ENCODE results near the gene TM9SF3. TPM values are rescaled to one million over a fixed set of nuclear protein-coding genes. Genes with fewer than 3 reads are reported as not detected.

TM9SF3 gene
- total RNA-seq, 2 experiments from 2014 or later, result 73.1 to 75.4 TPM

DNA sequence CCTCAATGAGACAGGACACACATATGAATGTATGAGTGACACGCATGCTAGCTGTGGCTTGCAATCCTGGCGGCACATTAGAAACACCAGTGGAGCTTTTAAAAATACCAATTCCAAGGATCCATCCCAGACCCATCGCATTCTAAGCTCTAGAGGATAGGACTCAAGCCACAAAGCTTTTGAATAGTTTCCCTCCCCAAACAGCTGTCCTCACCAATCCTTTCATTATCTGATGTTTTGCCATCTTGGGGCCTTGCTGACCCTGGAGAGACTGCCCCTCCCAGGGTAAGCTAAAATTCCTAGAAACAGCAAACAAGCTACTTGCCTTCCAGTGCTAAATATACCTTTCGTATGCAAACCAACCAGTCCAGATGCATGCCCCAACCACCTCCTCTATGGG, 8.9 kb upstream of the TM9SF3 start:
- Mint-ChIP-seq H3K9me3 (ENCODE audit: insufficient read depth) (no peaks in the 10 kb centered on the region), H3K27me3 (ENCODE audit: low read depth) (peaks cover 3% of the 10 kb centered on the region), H3K27ac (no peak overlapping the region), H3K4me3 (no peak overlapping the region), H3K36me3 (ENCODE audit: low read depth) (no peaks in the 10 kb centered on the region), H3K4me1 (ENCODE audit: low read depth) (peaks cover 7% of the 10 kb centered on the region)
- ChIA-PET CTCF (no interaction called here), POLR2A (no interaction called here)
- ATAC-seq (no peak), DNase-seq (no peak)

GRCh38 chr10:96591946-96592345, 5.1 kb upstream of the TM9SF3 start:
- peaks cover 13% of the 10 kb centered on the region for H3K4me1 Mint-ChIP-seq (ENCODE audit: low read depth)
- ChIA-PET CTCF (interaction anchor here (1.4 kb wide), 1 partner anchor 898 kb away, joined by 4 read pairs; the partner anchor contains the start of gene TCTN3), POLR2A (no interaction called here)
- H3K4me3 Mint-ChIP-seq, result no peak overlapping the region
- no peak for ATAC-seq
- peaks cover 4% of the 10 kb centered on the region for H3K27me3 Mint-ChIP-seq (ENCODE audit: low read depth)
- no peaks in the 10 kb centered on the region for H3K36me3 Mint-ChIP-seq (ENCODE audit: low read depth)
- H3K9me3 Mint-ChIP-seq (ENCODE audit: insufficient read depth), result no peaks in the 10 kb centered on the region
- no peak for DNase-seq
- H3K27ac Mint-ChIP-seq, result no peak overlapping the region

- ATAC-seq (no peak), DNase-seq (no peak)
- H3K36me3 Mint-ChIP-seq (ENCODE audit: low read depth), result peaks cover 12% of the 10 kb centered on the region
- H3K27ac Mint-ChIP-seq, result no peak overlapping the region
- H3K4me3 Mint-ChIP-seq, result no peak overlapping the region
- CTCF ChIA-PET, result interaction anchor here (1.1 to 1.2 kb wide), 2 partner anchors 52 to 78 kb away, joined by 3 read pairs; no protein-coding TSS in a partner anchor
- H3K4me1 Mint-ChIP-seq (ENCODE audit: low read depth), result peaks cover 26% of the 10 kb centered on the region
- POLR2A ChIA-PET, result no interaction called here
- peaks cover 4% of the 10 kb centered on the region for H3K27me3 Mint-ChIP-seq (ENCODE audit: low read depth)
- no peaks in the 10 kb centered on the region for H3K9me3 Mint-ChIP-seq (ENCODE audit: insufficient read depth)
Measured at GRCh38 chr10:96588616-96589419, 2.0 kb upstream of the TM9SF3 start.

DNA sequence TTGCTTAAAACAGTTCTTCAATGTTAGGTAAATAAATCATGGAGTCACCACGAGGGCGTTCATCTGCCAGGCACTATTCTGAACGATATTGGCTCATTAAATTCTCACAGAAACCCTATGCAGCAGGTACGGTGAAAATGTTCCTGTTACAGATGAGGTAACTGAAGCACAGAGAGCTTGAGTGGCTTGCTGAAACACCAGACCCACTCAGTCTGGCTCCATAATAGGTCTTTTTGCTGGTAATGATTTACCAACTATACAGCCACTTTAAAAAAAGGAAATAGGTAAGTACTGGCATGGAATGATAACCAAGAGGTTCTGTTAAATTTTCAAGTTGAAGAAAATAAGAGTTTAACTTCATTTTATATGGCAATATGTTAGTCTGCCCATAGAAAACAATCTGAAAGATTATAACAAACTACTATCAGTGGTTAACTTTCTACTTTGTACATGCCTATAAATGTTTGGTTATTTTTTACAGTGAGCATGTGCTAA, 1.3 kb upstream of the TM9SF3 start:
- H3K9me3 Mint-ChIP-seq (ENCODE audit: insufficient read depth), result no peaks in the 10 kb centered on the region
- peaks cover 4% of the 10 kb centered on the region for H3K27me3 Mint-ChIP-seq (ENCODE audit: low read depth)
- peaks cover 31% of the 10 kb centered on the region for H3K4me1 Mint-ChIP-seq (ENCODE audit: low read depth)
- CTCF ChIA-PET, result interaction anchor here (1.2 kb wide), 1 partner anchor 77 kb away, joined by 3 read pairs; no protein-coding TSS in a partner anchor
- peaks cover 15% of the 10 kb centered on the region for H3K36me3 Mint-ChIP-seq (ENCODE audit: low read depth)
- no peak overlapping the region for H3K27ac Mint-ChIP-seq
- DNase-seq (no peak), ATAC-seq (no peak)
- POLR2A ChIA-PET, result interaction anchor here (1.2 kb wide), 1 partner anchor 21 kb away, joined by 3 read pairs; no protein-coding TSS in a partner anchor
- no peak overlapping the region for H3K4me3 Mint-ChIP-seq

- Mint-ChIP-seq H3K27me3 (ENCODE audit: low read depth) (peaks cover 4% of the 10 kb centered on the region), H3K4me3 (no peak overlapping the region), H3K27ac (no peak overlapping the region), H3K4me1 (ENCODE audit: low read depth) (peaks cover 32% of the 10 kb centered on the region), H3K36me3 (ENCODE audit: low read depth) (peaks cover 16% of the 10 kb centered on the region), H3K9me3 (ENCODE audit: insufficient read depth) (no peaks in the 10 kb centered on the region)
- POLR2A ChIA-PET, result interaction anchor here (1.2 kb wide), 1 partner anchor 22 kb away, joined by 3 read pairs; no protein-coding TSS in a partner anchor
- DNase-seq, result peak; percentile 58
- CTCF ChIA-PET, result interaction anchor here (1.2 kb wide), 1 partner anchor 76 kb away, joined by 3 read pairs; no protein-coding TSS in a partner anchor
- peak; percentile 26 for ATAC-seq
Measured at GRCh38 chr10:96587264-96588059, 650 bp upstream of the TM9SF3 start.

DNA sequence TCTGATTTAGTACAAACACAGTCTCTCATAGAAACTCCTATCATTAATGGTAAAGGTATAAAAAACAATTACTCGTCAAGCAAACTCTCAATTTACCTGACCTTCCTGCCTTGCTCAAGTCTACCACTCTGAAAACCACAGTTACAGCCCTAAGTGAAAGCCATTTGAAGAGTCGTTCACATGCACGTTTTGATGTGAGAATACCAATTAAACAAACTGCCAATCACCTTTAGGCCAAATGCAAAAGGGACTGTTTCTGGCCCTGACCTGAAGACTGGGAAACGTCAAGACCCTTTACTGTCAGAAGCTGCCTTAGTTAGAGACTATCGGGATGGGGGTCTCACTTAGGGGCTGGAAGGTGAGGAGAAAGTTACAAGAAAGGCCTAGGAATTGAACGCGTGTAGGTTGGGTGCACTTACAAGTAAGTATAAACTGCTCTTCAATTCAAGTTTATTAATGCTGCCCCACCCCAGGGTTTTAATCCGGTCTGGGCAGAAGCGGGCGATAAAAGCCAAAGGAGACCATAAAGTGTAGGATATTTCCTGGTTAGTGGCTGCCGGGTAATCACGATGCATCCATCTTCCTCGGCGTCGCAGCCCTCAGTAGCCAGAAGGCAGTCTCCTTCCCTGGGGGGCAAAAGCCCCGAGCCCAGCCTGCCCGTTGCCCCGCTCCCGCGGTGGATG, 935 bp downstream of the TM9SF3 start:
- Mint-ChIP-seq H3K4me3 (peak overlapping the region; percentile 91), H3K4me1 (ENCODE audit: low read depth) (peaks cover 31% of the 10 kb centered on the region), H3K27me3 (ENCODE audit: low read depth) (peaks cover 4% of the 10 kb centered on the region), H3K36me3 (ENCODE audit: low read depth) (peaks cover 16% of the 10 kb centered on the region), H3K9me3 (ENCODE audit: insufficient read depth) (no peaks in the 10 kb centered on the region), H3K27ac (peak overlapping the region; percentile 94)
- DNase-seq (peak; percentile 59), ATAC-seq (peak; percentile 20)
- ChIA-PET CTCF (interaction anchor here (1.2 to 1.7 kb wide), 2 partner anchors 44 to 75 kb away, joined by 3 to 5 read pairs; no protein-coding TSS in a partner anchor), POLR2A (interaction anchor here (0.6 kb wide), 2 partner anchors 26 to 177 kb away, joined by 3 read pairs; no protein-coding TSS in a partner anchor)

DNA sequence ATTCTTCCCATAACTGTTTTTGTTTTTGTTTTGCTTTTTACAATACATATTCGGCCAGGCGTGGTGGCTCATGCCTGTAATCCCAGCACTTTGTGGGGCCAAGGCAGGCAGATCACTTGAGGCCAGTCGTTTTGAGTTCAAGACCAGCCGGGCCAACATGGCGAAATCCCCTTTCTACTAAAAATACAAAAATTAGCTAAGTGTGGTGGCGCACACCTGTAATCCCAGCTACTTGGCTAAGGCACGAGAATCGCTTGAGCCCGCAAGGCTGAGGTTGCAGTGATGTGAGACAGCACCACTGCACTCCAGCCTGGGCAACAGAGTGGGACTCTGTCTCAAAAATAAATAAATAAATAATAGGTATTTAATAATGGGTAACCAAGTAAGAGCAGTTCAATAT, 2.3 kb downstream of the TM9SF3 start:
- Mint-ChIP-seq H3K27ac (no peak overlapping the region), H3K27me3 (ENCODE audit: low read depth) (no peaks in the 10 kb centered on the region), H3K36me3 (ENCODE audit: low read depth) (peaks cover 22% of the 10 kb centered on the region), H3K4me3 (no peak overlapping the region), H3K4me1 (ENCODE audit: low read depth) (peaks cover 37% of the 10 kb centered on the region), H3K9me3 (ENCODE audit: insufficient read depth) (no peaks in the 10 kb centered on the region)
- ATAC-seq (no peak), DNase-seq (no peak)
- ChIA-PET CTCF (interaction anchor here (1.2 to 1.7 kb wide), 3 partner anchors 43 to 74 kb away, joined by 3 to 5 read pairs (median 4); no protein-coding TSS in a partner anchor), POLR2A (no interaction called here)

DNA sequence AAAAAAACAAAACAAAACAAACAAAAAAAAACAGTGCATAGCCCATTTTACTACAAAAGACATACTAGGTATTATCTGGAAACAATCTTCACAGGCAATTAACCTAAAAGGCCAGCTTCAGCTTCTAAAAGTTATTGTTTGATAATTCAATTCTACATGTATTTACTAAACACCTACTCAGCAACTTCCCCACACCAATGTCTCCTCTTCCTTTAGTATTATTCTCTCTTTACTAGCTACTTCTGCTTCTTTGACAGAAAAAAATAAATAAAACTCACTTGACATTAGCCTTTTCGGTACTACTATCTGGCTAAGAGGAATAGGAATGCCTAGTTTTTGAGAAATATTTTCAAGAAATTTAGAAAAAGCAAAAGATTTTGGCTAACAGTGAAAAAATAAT, 2.8 kb downstream of the TM9SF3 start:
- no peak overlapping the region for H3K27ac Mint-ChIP-seq
- ChIA-PET POLR2A (no interaction called here), CTCF (interaction anchor here (1.6 kb wide), 1 partner anchor 57 kb away, joined by 4 read pairs; no protein-coding TSS in a partner anchor)
- peaks cover 23% of the 10 kb centered on the region for H3K36me3 Mint-ChIP-seq (ENCODE audit: low read depth)
- H3K4me1 Mint-ChIP-seq (ENCODE audit: low read depth), result peaks cover 37% of the 10 kb centered on the region
- no peaks in the 10 kb centered on the region for H3K9me3 Mint-ChIP-seq (ENCODE audit: insufficient read depth)
- ATAC-seq (no peak), DNase-seq (no peak)
- H3K27me3 Mint-ChIP-seq (ENCODE audit: low read depth), result no peaks in the 10 kb centered on the region
- no peak overlapping the region for H3K4me3 Mint-ChIP-seq

GRCh38 chr10:96579133-96579532, 7.7 kb downstream of the TM9SF3 start:
- ChIA-PET POLR2A (no interaction called here), CTCF (no interaction called here)
- DNase-seq (no peak), ATAC-seq (no peak)
- Mint-ChIP-seq H3K27ac (no peak overlapping the region), H3K36me3 (ENCODE audit: low read depth) (peaks cover 32% of the 10 kb centered on the region), H3K4me1 (ENCODE audit: low read depth) (peaks cover 34% of the 10 kb centered on the region), H3K9me3 (ENCODE audit: insufficient read depth) (no peaks in the 10 kb centered on the region), H3K27me3 (ENCODE audit: low read depth) (no peaks in the 10 kb centered on the region), H3K4me3 (no peak overlapping the region)

GRCh38 chr10:96578633-96579032, 8.2 kb downstream of the TM9SF3 start:
- ATAC-seq (no peak), DNase-seq (no peak)
- H3K4me3 Mint-ChIP-seq, result no peak overlapping the region
- H3K27ac Mint-ChIP-seq, result no peak overlapping the region
- peaks cover 35% of the 10 kb centered on the region for H3K36me3 Mint-ChIP-seq (ENCODE audit: low read depth)
- H3K27me3 Mint-ChIP-seq (ENCODE audit: low read depth), result no peaks in the 10 kb centered on the region
- no peaks in the 10 kb centered on the region for H3K9me3 Mint-ChIP-seq (ENCODE audit: insufficient read depth)
- POLR2A ChIA-PET, result no interaction called here
- CTCF ChIA-PET, result no interaction called here
- H3K4me1 Mint-ChIP-seq (ENCODE audit: low read depth), result peaks cover 30% of the 10 kb centered on the region

DNA sequence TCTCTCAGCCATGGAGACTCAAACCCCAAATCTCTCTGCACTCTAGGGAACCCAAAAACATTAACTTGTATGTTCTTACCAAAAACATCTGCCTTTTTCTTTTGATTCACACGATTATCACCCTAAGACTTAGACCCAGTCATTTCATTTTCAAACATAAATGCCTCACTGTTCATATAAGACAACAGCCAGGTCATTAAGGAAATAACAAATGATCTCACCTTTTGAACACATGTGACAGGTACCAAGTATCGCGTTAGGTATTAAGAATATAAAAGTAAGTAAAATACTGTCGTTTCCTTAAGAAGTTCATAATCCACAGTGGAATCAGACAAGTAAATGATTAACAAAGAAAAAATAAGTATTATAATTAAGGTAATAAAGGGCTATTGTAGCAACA, 8.8 kb downstream of the TM9SF3 start:
- ATAC-seq (no peak), DNase-seq (no peak)
- H3K27me3 Mint-ChIP-seq (ENCODE audit: low read depth), result no peaks in the 10 kb centered on the region
- POLR2A ChIA-PET, result no interaction called here
- peaks cover 27% of the 10 kb centered on the region for H3K4me1 Mint-ChIP-seq (ENCODE audit: low read depth)
- CTCF ChIA-PET, result no interaction called here
- H3K9me3 Mint-ChIP-seq (ENCODE audit: insufficient read depth), result no peaks in the 10 kb centered on the region
- H3K36me3 Mint-ChIP-seq (ENCODE audit: low read depth), result peaks cover 38% of the 10 kb centered on the region
- no peak overlapping the region for H3K27ac Mint-ChIP-seq
- H3K4me3 Mint-ChIP-seq, result no peak overlapping the region
